Fibroblast of the conjunctiva (primary cell): ENCODE data around the gene IL4.

Experiments
- DNase-seq: peaks from one replicate; pipeline ENCODE4 v3.0.0-alpha.2; 2010; ENCODE audit warnings: low read depth

The IL4 gene

GRCh38 chr5:132695956-132696355 is 22.2 kb downstream of the IL4 start:
- DNase-seq = no peak

GRCh38 chr5:132704875-132705274 is 31.1 kb downstream of the IL4 start:
- no peak for DNase-seq

DNA sequence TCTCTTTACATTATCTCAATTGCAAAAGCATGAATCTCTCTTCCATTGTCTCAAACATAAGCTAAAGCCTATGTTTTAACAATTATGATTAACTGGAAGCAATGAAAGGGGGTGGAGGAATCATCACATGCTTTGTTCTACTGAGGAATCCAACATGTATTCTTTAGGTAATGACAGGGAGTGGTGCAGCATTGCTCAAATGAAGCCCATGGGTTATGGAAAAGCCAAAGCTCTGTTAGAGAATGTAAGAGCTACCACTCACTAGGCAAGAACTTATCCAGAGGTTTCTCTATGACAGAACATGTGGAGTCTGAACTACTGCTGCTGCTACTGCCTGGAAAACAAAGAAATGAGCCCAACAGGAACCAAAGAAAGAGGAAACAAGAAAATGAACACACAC is 34.9 kb downstream of the IL4 start:
- no peak for DNase-seq

DNA sequence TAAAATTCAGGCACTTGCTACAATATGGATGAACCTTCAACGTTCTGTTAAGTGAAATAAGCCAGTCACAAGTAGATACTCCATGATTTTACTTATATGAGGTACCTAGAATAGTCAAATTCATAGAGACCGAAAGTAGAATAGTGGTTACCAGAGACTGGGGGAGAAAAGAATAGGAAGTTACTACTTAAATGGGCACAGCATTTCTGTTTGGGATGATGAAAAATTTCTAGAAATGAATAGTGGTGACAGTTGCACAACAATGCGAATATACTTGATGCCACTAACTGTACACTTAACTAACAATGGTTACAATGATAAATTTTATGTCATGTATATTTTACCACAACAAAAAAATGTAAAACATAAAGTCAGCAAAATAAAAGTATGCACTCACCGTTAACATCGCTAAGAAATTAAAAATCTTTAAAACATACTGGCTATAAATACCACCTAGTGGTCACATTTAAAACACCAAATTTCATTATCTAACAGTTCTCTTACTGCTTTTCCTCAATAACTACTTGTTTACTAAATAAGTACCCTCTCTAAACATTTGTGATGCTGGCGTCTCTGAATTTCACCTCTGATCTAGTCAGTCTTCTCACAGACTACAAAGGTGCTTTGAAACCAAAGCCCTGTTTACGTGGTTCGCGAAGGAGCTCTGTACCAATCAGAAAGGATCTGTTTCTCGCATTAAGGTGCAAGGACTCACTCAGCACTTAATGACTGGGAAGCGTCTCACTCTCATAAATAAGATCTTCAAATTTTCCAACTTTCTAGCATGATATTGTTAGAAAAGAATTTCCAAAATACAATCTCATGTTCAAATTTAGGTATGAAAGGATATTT is 40.9 kb downstream of the IL4 start:
- no peak for DNase-seq

- DNase-seq = no peak
Measured at GRCh38 chr5:132718544-132719312, 44.9 kb downstream of the IL4 start.

GRCh38 chr5:132725745-132726144 is 52.0 kb downstream of the IL4 start:
- no peak for DNase-seq

- DNase-seq = no peak
Measured at GRCh38 chr5:132729896-132730295, 56.1 kb downstream of the IL4 start.
